ENCODE data around the gene MOV10.

GRCh38 chr1:112633628-112634027, 40.8 kb upstream of the MOV10 start:
- TF ChIP-seq KLF1 (tag by site-specific recombination; IDR thresholded peaks at IDR 0.05) (no peak), ZNF561 (tag by site-specific recombination; IDR thresholded peaks at IDR 0.05; ENCODE audit: borderline replicate concordance) (no peak), CTCF (tag by site-specific recombination; IDR thresholded peaks at IDR 0.05) (no peak), ZBTB49 (tag by site-specific recombination; IDR thresholded peaks at IDR 0.05; ENCODE audit: low read depth) (no peak), ZEB2 (tag by site-specific recombination; IDR thresholded peaks at IDR 0.05) (no peak), PRDM1 (tag by site-specific recombination; IDR thresholded peaks at IDR 0.05) (no peak)
